Stimulated activated CD8-positive, alpha-beta memory T cell treated with anti-CD3 and anti-CD28 coated beads, Interleukin-12 subunit alpha, Interleukin-12 subunit beta, amount 100 ng/mL, for 1 hour (primary cell): Measurements from ENCODE around the gene SCARF1.
A peak's percentile ranks its signal among the peaks of the same experiment; 100 is the strongest.

Experiments used
- DNase-seq: peaks from one replicate; pipeline ENCODE4 v3.0.0-alpha.2; 2020; ENCODE audit warnings: low read depth

SCARF1 gene

DNA sequence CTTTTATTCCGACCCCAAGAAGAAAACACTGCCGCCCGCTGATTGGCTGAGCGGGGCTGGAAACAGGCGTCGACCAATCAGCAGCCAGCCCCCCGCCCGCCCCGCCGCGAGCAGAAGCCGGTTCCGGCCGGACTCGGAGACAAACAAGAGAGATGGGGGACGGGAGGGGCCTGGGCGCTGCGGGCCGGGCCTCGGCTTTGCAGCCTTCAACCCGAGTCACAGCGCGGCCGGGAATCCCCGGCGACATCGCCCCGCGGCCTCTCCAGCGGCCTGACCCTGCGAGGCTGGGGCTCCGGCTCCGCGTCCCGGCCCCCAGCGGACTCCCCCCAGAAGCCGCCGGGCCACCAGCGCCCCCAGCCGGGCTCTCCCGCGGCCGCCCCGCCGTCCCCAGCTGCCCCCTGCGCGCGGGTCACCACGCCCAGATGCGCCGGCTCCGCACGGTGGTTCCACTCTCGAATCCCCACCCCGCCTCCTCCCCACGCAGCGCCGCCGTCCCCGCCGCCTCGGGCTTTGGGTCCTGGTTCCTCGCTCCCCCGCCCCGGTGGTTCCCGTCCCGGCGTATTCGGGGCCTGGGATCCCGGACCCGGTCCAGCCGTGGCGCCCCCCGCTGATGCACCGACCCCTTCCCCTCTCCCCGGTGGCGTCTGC is 16.6 kb downstream of the SCARF1 start:
- DNase-seq, result peak; percentile 80

DNA sequence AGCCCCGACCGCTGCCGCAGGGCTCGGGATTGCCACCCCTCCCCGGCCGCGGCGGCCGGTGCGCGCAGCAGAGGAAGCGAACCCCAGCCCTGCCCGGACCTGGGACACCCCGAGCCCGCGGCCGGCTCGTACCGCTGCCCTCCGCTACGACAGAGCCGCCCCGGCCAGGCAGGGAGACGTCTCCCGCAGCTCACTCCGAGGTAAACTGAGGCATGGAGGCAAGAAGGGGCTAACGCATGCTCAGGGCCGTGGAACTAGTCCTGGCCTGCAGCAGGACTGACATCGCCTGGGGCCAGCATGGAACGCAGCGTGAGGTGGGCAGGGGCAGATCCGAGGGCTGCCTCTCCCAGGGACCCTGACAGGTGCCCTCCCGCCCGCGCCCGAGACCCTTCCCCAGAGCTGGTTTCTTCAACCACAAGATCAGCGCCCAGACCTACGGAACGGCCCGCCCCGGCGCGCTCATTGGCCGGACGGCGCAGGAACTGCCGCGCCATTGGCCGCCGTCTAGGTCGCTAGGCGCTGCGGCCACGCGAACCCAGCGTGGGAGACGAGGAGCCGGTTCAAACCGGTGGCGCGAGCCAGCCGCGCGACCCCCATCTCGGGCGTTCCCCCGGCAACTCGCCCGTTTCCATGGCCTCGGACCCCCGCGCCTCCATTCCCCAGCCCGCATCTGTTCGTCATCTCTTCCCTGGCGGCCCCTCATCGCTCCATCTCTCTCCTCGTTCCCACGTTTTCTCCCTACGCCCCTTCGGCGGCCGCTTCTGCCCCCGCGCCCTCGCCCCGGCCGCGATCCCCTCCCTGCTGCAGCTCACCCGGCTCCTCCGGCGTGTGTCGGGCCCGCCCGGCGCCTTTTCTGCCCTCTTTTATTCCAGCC is 17.3 kb downstream of the SCARF1 start, which contains the start of gene SLC43A2:
Gene SLC43A2 (minus strand): TSS at position 853 of the 874 bp plus-strand sequence. CDS start 960 bp downstream, outside the sequence.
- DNase-seq, result peak; percentile 56

DNA sequence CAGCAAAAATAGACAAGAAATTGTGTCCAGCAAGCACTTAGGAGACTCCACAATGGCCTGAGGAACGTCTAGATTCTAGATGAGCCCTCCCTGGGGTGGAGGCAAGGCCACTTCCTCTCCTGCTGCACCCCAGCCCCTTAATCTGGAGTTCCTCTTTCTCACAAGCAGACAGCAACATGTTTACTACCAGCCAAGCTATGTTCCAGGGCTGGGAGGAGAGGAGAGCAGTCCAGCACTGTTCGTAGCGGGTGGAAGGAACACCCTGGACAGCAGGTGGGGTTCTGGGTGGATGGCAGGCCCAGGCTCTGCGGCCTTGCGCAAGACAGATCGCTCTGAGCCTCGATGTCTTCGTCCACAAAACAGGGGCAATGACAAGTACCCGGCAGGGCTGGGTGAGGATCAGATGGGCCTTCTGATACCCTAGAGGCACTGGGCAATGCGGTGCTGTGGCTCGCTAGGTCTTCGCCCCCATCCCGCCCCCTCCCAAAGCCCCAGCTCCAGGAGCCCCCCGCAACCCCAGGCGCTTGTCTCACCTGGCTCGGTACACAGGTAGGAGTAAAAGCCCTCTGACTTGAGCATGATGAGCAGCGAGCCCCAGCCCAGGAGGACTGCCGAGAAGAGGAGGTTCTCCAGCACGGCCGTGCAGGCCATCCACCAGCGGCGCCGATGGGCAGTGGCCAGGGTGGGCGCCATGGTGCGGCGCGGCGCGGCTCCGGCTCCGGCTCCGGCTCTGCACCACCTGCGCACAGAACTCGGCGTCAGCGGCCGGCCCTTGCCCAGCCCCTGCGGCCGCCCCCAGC is 18.1 kb downstream of the SCARF1 start:
- no peak for DNase-seq

- no peak for DNase-seq
These were observed 19.2 kb downstream of the SCARF1 start for GRCh38 chr17:1626333-1626732.

DNA sequence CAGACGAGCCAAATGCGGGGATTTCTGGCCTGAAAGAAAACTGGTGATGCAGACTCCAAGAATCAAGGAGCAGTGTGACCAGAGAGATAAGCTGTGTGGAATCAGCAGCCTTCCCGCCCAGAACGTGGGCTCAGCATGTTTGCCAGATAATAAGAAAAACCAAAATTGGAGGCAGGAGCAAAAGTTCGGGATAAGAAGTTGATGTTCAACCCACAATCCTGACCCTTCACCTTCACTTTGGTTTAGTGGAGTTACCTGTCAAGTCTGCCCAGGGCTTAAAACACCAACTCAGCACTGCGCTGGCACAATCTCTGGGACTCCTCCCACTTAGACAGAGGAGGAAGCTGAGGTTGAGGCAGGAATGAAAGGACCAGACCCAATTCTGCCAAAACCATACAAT is 20.0 kb downstream of the SCARF1 start:
- no peak for DNase-seq

- DNase-seq, result no peak
These were observed 20.5 kb downstream of the SCARF1 start for GRCh38 chr17:1625053-1625452.

DNA sequence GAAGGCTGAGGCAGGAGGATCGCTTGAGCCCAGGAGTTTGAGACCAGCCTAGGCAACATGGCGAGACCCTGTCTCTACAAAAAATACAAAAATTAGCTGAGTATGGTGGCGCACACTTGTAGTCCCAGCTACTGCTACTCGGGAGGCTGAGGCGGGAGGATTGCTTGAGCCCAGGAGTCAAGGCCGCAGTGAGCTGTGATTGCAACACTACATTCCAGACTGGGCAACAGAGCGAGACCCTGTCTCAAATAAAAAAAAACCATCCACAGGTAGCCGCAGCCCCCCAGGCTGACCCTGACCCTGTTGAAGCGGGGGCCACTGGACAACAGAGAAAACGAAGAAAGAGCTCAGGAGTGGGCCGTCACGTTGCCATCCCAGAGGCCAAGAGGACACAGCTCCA is 20.9 kb downstream of the SCARF1 start:
- no peak for DNase-seq

DNA sequence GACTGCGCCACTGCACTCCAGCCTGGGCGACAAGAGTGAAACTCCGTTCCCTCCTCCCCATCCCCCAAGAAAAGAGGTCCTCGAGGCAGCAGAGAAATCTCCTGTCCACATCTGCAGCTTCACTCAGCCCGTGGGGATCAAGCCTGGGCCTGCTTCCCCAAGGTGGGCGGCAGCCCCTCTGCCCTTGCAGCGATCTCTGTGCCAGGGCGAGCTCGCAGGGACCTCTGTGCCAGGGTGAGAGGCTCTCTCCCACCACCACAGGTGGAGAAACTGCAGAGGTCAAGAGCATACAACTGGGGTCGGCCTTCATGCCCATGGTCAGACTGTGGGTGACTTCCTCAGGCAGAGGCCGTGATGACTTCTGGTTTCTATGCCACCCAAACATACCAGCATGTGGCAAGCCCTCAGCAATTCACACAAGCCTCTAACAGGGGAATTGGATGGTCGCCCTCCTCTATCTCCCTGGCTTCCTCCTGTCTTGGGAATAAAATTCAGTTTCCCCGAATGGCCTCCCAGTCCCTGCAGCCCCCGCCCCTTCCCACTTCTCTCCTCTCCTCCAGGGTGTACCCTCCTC is 22.4 kb downstream of the SCARF1 start:
- no peak for DNase-seq

- DNase-seq, result no peak
These were observed 24.1 kb downstream of the SCARF1 start for GRCh38 chr17:1621273-1621954.

GRCh38 chr17:1620486-1620885 is 25.0 kb downstream of the SCARF1 start:
- no peak for DNase-seq

GRCh38 chr17:1617620-1618174 is 27.8 kb downstream of the SCARF1 start:
- no peak for DNase-seq

- no peak for DNase-seq
These were observed 29.4 kb downstream of the SCARF1 start for GRCh38 chr17:1616101-1616500.

DNA sequence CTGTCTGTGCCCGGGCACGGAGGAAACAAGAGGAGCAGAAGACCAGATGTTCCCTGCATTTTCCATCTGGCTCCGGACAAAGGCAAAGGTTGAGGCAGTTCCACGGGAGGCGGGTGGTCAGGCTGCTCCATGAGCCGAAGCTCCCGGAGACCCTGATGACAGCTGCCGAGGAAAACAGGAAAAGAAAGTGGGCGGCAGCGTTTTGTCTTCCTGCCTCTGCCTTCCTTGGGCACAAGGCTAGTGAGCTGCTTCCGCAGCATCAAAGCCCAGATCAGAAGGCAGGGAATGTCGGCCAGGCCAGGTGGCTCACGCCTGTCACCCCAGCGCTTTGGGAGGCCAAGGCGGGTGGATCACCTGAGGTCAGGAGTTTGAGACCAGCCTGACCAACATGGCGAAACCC is 33.1 kb downstream of the SCARF1 start:
- no peak for DNase-seq

GRCh38 chr17:1611715-1612114 is 33.8 kb downstream of the SCARF1 start:
- DNase-seq, result no peak

- no peak for DNase-seq
These were observed 36.9 kb downstream of the SCARF1 start for GRCh38 chr17:1608676-1609075.

- no peak for DNase-seq
These were observed 37.6 kb downstream of the SCARF1 start for GRCh38 chr17:1607971-1608320.

DNA sequence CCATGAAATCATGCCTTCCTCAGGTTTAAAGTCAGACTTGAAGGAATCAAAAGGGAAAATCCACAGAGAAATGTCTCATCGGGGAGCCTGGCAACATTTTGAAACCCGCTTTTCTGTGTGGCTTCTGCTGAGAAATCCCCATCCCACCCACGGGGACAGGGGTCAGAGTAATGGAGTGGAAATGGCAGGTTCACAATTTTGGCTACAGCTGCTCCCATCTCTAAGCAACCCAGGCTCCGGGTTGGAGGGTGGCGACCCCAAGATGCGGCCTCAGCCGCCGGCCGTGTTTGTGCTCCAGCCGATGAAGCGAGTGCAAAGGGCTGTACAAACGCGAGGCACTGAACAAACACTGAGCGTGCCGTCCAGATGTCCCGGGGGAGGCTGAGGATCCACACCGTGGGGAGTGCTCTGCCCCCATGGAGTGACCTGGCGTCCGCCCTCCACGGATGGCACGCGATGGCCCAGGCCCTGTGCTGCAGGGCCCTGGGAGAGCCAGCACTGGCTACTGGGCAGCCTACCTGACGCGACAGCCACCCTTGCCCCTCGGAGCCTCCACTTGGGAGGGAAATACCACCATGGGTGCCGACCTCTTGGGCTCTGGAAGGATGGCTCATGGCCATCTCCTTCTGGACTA is 39.1 kb downstream of the SCARF1 start:
- DNase-seq, result no peak

DNA sequence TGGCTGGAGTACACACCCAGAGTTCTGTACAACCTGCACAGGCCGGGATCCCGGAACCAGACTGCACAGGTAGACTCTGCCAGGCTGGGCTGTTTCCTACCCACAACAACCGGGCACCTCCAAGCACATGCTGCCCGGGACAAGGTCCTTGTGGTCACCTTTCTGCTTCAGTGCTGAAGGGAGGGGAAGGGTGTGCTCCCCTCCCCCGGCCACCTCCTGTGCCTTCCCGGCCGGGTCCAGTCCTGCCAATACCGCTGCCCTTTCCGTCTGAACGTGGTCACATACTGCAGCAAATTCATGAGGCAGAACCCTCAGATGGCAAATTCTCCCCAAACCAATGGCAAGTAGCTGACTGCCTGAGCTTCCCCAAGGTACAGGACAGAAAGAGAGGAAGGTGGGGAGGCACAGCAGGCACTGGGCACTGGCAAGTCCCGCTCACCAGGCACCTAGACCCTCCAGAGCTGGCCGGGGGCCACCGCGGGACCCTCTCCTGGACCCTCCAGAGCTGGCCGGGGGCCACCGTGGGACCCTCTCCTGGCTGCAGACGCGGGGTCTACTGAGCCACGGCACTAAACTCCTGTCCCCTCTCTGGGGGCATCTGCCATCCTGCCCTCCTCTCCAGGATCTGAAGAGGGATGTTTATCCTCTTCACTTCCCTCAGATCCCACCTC is 39.7 kb downstream of the SCARF1 start:
- no peak for DNase-seq

DNA sequence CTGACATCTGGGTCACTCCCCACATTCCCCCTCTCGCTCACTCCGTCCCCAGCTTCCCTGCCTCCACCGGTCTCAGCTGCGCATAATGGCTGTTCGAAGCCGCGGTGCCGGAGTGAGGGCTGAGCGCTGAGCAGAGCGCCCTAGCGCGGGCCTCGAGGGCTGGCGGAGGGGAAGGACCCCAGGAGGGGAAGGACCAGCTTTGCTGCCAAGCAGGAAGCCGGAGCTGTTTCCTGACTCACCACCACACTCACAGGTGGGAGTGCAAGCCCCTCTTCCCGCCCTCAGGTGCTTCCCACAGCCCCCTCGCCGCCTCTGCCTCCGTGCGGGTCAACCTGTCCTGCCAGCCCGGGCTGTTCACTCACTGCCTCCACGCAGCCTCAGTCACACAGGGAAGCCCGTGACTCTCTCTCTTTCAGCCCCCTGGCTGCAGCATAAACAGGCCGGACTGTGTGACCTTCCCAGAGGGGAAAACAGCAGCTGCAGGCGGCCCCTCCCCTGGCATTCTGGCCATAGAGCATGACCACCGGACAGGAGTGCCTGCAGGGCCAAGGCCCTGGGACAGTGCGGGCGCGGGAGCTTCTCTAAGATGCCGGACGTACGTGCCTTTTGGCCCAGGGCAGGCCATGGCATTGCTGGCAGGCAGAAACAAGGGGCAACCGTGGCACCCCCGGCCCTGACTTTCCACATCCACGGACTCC is 40.6 kb downstream of the SCARF1 start:
- no peak for DNase-seq

DNA sequence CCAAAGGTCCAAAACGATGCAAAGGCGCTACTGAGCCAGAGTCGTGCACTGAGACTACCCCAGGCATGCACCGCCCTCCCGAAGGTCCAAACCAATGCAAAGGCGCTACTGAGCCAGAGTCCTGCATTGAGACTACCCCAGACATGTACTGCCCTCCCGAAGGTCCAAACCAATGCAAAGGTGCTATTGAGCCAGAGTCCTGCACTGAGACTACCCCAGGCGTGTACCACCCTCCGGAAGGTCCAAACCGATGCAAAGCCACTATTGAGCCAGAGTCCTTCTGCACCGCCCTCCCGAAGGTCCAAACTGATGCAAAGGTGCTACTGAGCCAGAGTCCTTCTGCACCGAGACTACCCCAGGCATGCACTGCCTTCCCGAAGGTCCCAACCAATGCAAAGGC is 44.0 kb downstream of the SCARF1 start:
- no peak for DNase-seq
